K562 (cell line): ENCODE measurements around the gene COL8A2. TPM values are rescaled to one million over a fixed set of nuclear protein-coding genes. Genes with fewer than 3 reads are reported as not detected.

Source experiments
- CBX5 ChIP-seq: IDR thresholded peaks from 2 replicates; pipeline ENCODE4 v1.6.1; 2014; ENCODE audit warnings: low read depth, borderline replicate concordance
- DPF2 ChIP-seq: fragments of 450-650 bp; IDR thresholded peaks from 2 replicates; pipeline ENCODE4 v1.6.1; 2016
- RBM22 ChIP-seq: fragments of 200-400 bp; formaldehyde crosslinking; IDR thresholded peaks from 2 replicates; pipeline ENCODE4 v1.6.1; 2018; ENCODE audit warnings: low read length, low read depth; ENCODE audit not compliant: poor library complexity, severe bottlenecking
- TGIF2 ChIP-seq: sonication (generic); formaldehyde crosslinking; IDR thresholded peaks from 2 replicates; pipeline ENCODE4 v1.8.1; 2022; ENCODE audit warnings: mild to moderate bottlenecking, missing genetic modification reagents, moderate library complexity
- TOE1 ChIP-seq, 2 experiments: fragments of 450-650 bp in 1 of 2; sonication (generic) in 1 of 2; formaldehyde crosslinking in 1 of 2; IDR thresholded peaks; 2 replicates each; pipeline versions ENCODE4 v1.7.1 to v1.8.0; 2016 to 2022; ENCODE audit warnings: borderline replicate concordance in 2 of 2, mild to moderate bottlenecking in 2 of 2, antibody characterized with exemption in 1 of 2, inconsistent platforms in 1 of 2, low read depth in 1 of 2, missing genetic modification reagents in 1 of 2, moderate library complexity in 1 of 2
- ZNF232 ChIP-seq: sonication (generic); formaldehyde crosslinking; IDR thresholded peaks from 2 replicates; pipeline ENCODE4 v1.8.0; 2022; ENCODE audit warnings: mild to moderate bottlenecking, missing genetic modification reagents
- ZNF431 ChIP-seq: sonication (generic); formaldehyde crosslinking; IDR thresholded peaks from 2 replicates; pipeline ENCODE4 v1.8.0; 2022; ENCODE audit warnings: mild to moderate bottlenecking, missing genetic modification reagents
- polyA plus RNA-seq, 8 experiments: library from polyadenylated mRNA; depleted of rRNA in 4 of 8; stranded (reverse) in 5 of 8; unstranded in 3 of 8; fragments of >200 nt; fragmentation: Nextera tagmentation in 2 of 8; fragmentation: Illumina TruSeq in 1 of 8; extraction: Ambion mirVana in 2 of 8; extraction: Trizol in 1 of 8; gene quantifications; 2 replicates each; pipeline versions ENCODE4 v1.2.1 to v1.2.3, GENCODE V29; 2011 to 2014; ENCODE audit warnings: inconsistent platforms in 1 of 8, missing spikeins in 1 of 8
- total RNA-seq, 7 experiments: library from RNA; depleted of rRNA in 6 of 7; stranded (reverse); fragments of >200 nt in 6 of 7; fragmentation: Illumina TruSeq in 2 of 7; extraction: Trizol in 2 of 7; gene quantifications; 2 replicates each; pipeline versions ENCODE4 v1.2.1 to v1.2.3, GENCODE V29; 2011 to 2021; ENCODE audit warnings: low replicate concordance in 1 of 7
- TF ChIP-seq, protein P1 (sequence below): fragments of 250-450 bp; sonication (Bioruptor Pico); IDR thresholded peaks from 2 replicates; pipeline ENCODE4 v1.5.0; 2021; ENCODE audit warnings: mild to moderate bottlenecking, borderline replicate concordance

The COL8A2 gene
- total and polyA plus RNA-seq, 9 of the 15 experiments (the other 6 are each of a cell fraction or from before 2014, with no cell fraction given) = 0.03 to 0.14 (median 0.04) TPM; not detected in 5

DNA sequence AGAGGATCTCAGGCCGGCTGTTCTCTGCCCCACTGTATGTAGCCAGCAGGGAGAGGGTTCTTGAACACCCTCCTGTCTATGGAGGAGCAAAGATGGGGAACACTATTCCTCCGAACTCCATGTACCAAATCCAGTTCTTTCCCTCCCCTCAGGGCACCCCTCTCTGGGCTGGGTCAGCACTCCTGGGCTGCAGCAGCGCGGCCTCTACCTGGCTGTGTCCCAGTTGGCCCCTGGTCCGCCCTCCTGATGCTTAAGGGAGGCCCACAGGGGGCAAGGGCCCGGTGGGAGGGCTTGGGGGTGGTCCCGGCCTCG lies 36.8 kb downstream of the COL8A2 start (continued):
- TF ChIP-seq ZNF431 (CRISPR knock-in tag) (0 out of 2 replicates have a peak, but pooled peaks have one; percentile 43), DPF2 (no peak), ZNF232 (0 out of 2 replicates have a peak, but pooled peaks have one; percentile 38), CBX5 (no peak), RBM22 (no peak), TOE1 (IDR thresholded peaks at IDR 0.05; ENCODE audit: borderline replicate concordance) (no peak), TOE1 (CRISPR knock-in tag; IDR thresholded peaks at IDR 0.05; ENCODE audit: borderline replicate concordance, low read depth) (no peak), TGIF2 (CRISPR knock-in tag) (no peak)
- TF ChIP-seq, protein P1, sequence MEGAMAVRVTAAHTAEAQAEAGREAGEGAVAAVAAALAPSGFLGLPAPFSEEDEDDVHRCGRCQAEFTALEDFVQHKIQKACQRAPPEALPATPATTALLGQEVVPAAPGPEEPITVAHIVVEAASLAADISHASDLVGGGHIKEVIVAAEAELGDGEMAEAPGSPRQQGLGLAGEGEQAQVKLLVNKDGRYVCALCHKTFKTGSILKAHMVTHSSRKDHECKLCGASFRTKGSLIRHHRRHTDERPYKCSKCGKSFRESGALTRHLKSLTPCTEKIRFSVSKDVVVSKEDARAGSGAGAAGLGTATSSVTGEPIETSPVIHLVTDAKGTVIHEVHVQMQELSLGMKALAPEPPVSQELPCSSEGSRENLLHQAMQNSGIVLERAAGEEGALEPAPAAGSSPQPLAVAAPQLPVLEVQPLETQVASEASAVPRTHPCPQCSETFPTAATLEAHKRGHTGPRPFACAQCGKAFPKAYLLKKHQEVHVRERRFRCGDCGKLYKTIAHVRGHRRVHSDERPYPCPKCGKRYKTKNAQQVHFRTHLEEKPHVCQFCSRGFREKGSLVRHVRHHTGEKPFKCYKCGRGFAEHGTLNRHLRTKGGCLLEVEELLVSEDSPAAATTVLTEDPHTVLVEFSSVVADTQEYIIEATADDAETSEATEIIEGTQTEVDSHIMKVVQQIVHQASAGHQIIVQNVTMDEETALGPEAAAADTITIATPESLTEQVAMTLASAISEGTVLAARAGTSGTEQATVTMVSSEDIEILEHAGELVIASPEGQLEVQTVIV = 0 out of 2 replicates have a peak, but pooled peaks have one; percentile 38
